ENCODE measurements around the gene ASNSD1.
A peak's percentile ranks its signal among the peaks of the same experiment; 100 is the strongest.

DNA sequence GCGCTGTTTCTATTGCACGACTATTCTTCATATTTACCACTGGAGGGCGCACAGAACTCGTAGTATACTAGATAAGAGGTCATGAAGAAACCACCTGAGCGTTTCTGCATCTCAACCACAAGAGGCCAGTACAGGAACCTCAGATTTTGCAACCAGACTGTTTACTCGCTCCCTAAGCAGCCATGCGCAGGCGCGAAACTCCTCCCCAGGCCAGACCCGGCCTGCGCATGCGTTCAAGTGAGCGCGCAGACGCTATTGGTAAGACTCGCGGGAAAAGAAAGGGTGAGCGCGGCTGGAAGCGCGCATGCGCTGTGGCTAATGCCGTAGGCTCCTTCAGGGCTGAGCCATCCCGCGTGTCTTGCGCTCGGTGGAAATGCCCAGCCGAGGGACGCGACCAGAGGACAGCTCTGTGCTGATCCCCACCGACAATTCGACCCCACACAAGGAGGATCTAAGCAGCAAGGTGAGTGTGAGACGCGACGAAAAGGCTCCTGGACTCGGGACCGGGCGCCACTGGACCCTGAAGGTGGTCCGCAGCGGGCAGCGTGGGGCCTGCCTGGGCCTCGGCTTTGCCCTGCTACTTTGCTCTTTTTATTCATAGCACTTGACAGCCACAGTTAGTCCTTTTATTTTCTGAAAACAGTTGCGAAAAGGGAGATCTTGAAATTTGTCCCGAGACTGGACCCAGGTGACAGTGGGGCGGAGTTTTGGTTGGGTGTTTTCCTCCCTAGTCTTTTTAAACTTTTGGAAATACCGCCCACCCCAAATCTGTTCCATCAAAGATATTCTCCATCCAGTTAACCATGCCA is at the start of gene ASNSD1:
- TF ChIP-seq, protein P1, sequence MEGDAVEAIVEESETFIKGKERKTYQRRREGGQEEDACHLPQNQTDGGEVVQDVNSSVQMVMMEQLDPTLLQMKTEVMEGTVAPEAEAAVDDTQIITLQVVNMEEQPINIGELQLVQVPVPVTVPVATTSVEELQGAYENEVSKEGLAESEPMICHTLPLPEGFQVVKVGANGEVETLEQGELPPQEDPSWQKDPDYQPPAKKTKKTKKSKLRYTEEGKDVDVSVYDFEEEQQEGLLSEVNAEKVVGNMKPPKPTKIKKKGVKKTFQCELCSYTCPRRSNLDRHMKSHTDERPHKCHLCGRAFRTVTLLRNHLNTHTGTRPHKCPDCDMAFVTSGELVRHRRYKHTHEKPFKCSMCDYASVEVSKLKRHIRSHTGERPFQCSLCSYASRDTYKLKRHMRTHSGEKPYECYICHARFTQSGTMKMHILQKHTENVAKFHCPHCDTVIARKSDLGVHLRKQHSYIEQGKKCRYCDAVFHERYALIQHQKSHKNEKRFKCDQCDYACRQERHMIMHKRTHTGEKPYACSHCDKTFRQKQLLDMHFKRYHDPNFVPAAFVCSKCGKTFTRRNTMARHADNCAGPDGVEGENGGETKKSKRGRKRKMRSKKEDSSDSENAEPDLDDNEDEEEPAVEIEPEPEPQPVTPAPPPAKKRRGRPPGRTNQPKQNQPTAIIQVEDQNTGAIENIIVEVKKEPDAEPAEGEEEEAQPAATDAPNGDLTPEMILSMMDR (conservative IDR thresholded peaks at IDR 0.05; ENCODE audit: low read length) = peak; percentile 99
- TF ChIP-seq EZH2phosphoT487 (IDR thresholded peaks at IDR 0.05; ENCODE audit: borderline replicate concordance, low read depth, low read length) = no peak

Measured in OCI-LY7 (cell line).